Measurements from ENCODE around the gene PDE3A.

PDE3A gene

GRCh38 chr12:20443255-20443654 is 74.9 kb downstream of the PDE3A start:
- TF ChIP-seq CTCF (IDR thresholded peaks at IDR 0.05; ENCODE audit: borderline replicate concordance, insufficient read depth, low read depth, low read length) = no peak
- H3K4me3 ChIP-seq (ENCODE audit: low read depth, low read length) = no peak overlapping the region

GRCh38 chr12:20443792-20444191 is 75.5 kb downstream of the PDE3A start:
- TF ChIP-seq CTCF (IDR thresholded peaks at IDR 0.05; ENCODE audit: borderline replicate concordance, insufficient read depth, low read depth, low read length) = no peak
- H3K4me3 ChIP-seq (ENCODE audit: low read depth, low read length) = no peak overlapping the region

- no peak overlapping the region for H3K4me3 ChIP-seq (ENCODE audit: low read depth, low read length)
- TF ChIP-seq CTCF (IDR thresholded peaks at IDR 0.05; ENCODE audit: borderline replicate concordance, insufficient read depth, low read depth, low read length) = no peak
Observed at GRCh38 chr12:20444595-20445170, 76.3 kb downstream of the PDE3A start.

GRCh38 chr12:20445687-20446086 is 77.3 kb downstream of the PDE3A start:
- no peak overlapping the region for H3K4me3 ChIP-seq (ENCODE audit: low read depth, low read length)
- no peak for TF ChIP-seq CTCF (IDR thresholded peaks at IDR 0.05; ENCODE audit: borderline replicate concordance, insufficient read depth, low read depth, low read length)

- H3K4me3 ChIP-seq (ENCODE audit: low read depth, low read length) = no peak overlapping the region
- no peak for TF ChIP-seq CTCF (IDR thresholded peaks at IDR 0.05; ENCODE audit: borderline replicate concordance, insufficient read depth, low read depth, low read length)
Observed at GRCh38 chr12:20446836-20447235, 78.5 kb downstream of the PDE3A start.

GRCh38 chr12:20448781-20449180 is 80.4 kb downstream of the PDE3A start:
- no peak for TF ChIP-seq CTCF (IDR thresholded peaks at IDR 0.05; ENCODE audit: borderline replicate concordance, insufficient read depth, low read depth, low read length)
- no peak overlapping the region for H3K4me3 ChIP-seq (ENCODE audit: low read depth, low read length)

- no peak for TF ChIP-seq CTCF (IDR thresholded peaks at IDR 0.05; ENCODE audit: borderline replicate concordance, insufficient read depth, low read depth, low read length)
- H3K4me3 ChIP-seq (ENCODE audit: low read depth, low read length) = no peak overlapping the region
Observed at GRCh38 chr12:20450591-20451180, 82.3 kb downstream of the PDE3A start.
